HEK293 (cell line): Measurements from ENCODE around the gene GPS1.

Source experiments
- CTCF ChIA-PET: fragments of 350-600 bp; formaldehyde crosslinking; extraction: SDS; loops from one replicate; lab custom pipeline; 2021; ENCODE audit warnings: antibody characterized with exemption; lab: Yijun Ruan, JAX
- POLR2A ChIA-PET: fragments of 300-600 bp; formaldehyde crosslinking; extraction: SDS; loops from one replicate; lab custom pipeline; 2020; ENCODE audit warnings: antibody characterized with exemption, inconsistent platforms; lab: Yijun Ruan, JAX
- H3K27ac ChIP-seq: fragments of 200-500 bp; sonication (Bioruptor generic); 2 replicates; pipeline ENCODE4 v1.5.1; 2014; ENCODE audit warnings: low read depth, low read length, control low read depth, inconsistent platforms; ENCODE audit errors: extremely low read depth
- H3K36me3 ChIP-seq, 2 experiments: fragments of 200-500 bp in 1 of 2; sonication (Bioruptor generic) in 1 of 2; 1 replicate in 1 of 2; 2 replicates in 1 of 2; pipeline ENCODE4 v1.5.1; 2014 to 2017; ENCODE audit warnings: inconsistent platforms in 2 of 2, low read length in 2 of 2; ENCODE audit not compliant: control insufficient read depth in 2 of 2, insufficient read depth in 1 of 2
- H3K4me1 ChIP-seq: fragments of 200-500 bp; sonication (Bioruptor generic); 2 replicates; pipeline ENCODE4 v1.5.1; 2014; ENCODE audit warnings: mild to moderate bottlenecking, low read length, inconsistent platforms; ENCODE audit not compliant: control insufficient read depth, insufficient read depth
- H3K4me3 ChIP-seq: 2 replicates; pipeline ENCODE4 v1.5.1; 2011; ENCODE audit warnings: low read depth, mild to moderate bottlenecking, control low read depth, low read length, moderate library complexity
- H3K9me3 ChIP-seq: fragments of 200-500 bp; sonication (Bioruptor generic); 2 replicates; pipeline ENCODE4 v1.5.1; 2014; ENCODE audit warnings: low read depth, low read length, inconsistent platforms; ENCODE audit not compliant: control insufficient read depth, insufficient read depth
- GLI4 ChIP-seq: fragments of 450-650 bp; formaldehyde crosslinking; IDR thresholded peaks from 2 replicates; pipeline ENCODE4 v1.5.1; 2016; ENCODE audit warnings: missing biosample characterization, missing genetic modification characterization
- GLIS2 ChIP-seq: fragments of 450-650 bp; formaldehyde crosslinking; IDR thresholded peaks from 2 replicates; pipeline ENCODE4 v1.5.1; 2016; ENCODE audit warnings: missing biosample characterization, missing genetic modification characterization
- KLF1 ChIP-seq: fragments of 450-650 bp; formaldehyde crosslinking; IDR thresholded peaks from 2 replicates; pipeline ENCODE4 v1.5.1; 2016; ENCODE audit warnings: missing biosample characterization, missing genetic modification characterization
- KLF7 ChIP-seq: fragments of 450-650 bp; formaldehyde crosslinking; IDR thresholded peaks from 2 replicates; pipeline ENCODE4 v1.5.1; 2016; ENCODE audit warnings: missing biosample characterization, missing genetic modification characterization, borderline replicate concordance
- OVOL3 ChIP-seq: fragments of 450-650 bp; formaldehyde crosslinking; IDR thresholded peaks from 2 replicates; pipeline ENCODE4 v1.5.1; 2016; ENCODE audit warnings: missing biosample characterization, missing genetic modification characterization
- PATZ1 ChIP-seq: fragments of 450-650 bp; formaldehyde crosslinking; IDR thresholded peaks from 2 replicates; pipeline ENCODE4 v1.5.1; 2016; ENCODE audit warnings: missing biosample characterization, missing genetic modification characterization
- SETDB1 ChIP-seq: IDR thresholded peaks from one replicate; pipeline ENCODE4 v1.6.1; 2017; ENCODE audit warnings: mild to moderate bottlenecking, low read length, moderate library complexity, mixed read lengths; ENCODE audit not compliant: insufficient read length
- WT1 ChIP-seq: fragments of 450-650 bp; formaldehyde crosslinking; IDR thresholded peaks from 2 replicates; pipeline ENCODE4 v1.5.1; 2016; ENCODE audit warnings: missing biosample characterization, missing genetic modification characterization
- YY2 ChIP-seq: fragments of 450-650 bp; formaldehyde crosslinking; IDR thresholded peaks from 2 replicates; pipeline ENCODE4 v1.5.1; 2016; ENCODE audit warnings: missing biosample characterization, missing genetic modification characterization
- ZBTB20 ChIP-seq: fragments of 450-650 bp; formaldehyde crosslinking; IDR thresholded peaks from 2 replicates; pipeline ENCODE4 v1.5.1; 2016; ENCODE audit warnings: missing biosample characterization, missing genetic modification characterization
- ZBTB48 ChIP-seq: fragments of 450-650 bp; formaldehyde crosslinking; IDR thresholded peaks from 2 replicates; pipeline ENCODE4 v1.5.1; 2016; ENCODE audit warnings: missing biosample characterization, missing genetic modification characterization
- ZBTB8A ChIP-seq: fragments of 450-650 bp; formaldehyde crosslinking; IDR thresholded peaks from 2 replicates; pipeline ENCODE4 v1.5.1; 2016; ENCODE audit warnings: missing biosample characterization, missing genetic modification characterization
- ZFP37 ChIP-seq: fragments of 450-650 bp; formaldehyde crosslinking; IDR thresholded peaks from 2 replicates; pipeline ENCODE4 v1.5.1; 2016; ENCODE audit warnings: missing biosample characterization, missing genetic modification characterization
- ZNF112 ChIP-seq: fragments of 450-650 bp; formaldehyde crosslinking; IDR thresholded peaks from 2 replicates; pipeline ENCODE4 v1.5.0; 2017; ENCODE audit warnings: missing biosample characterization, missing genetic modification characterization
- ZNF121 ChIP-seq: fragments of 450-650 bp; formaldehyde crosslinking; IDR thresholded peaks from 2 replicates; pipeline ENCODE4 v1.5.1; 2016; ENCODE audit warnings: missing biosample characterization, missing genetic modification characterization
- ZNF146 ChIP-seq: fragments of 450-650 bp; formaldehyde crosslinking; IDR thresholded peaks from 2 replicates; pipeline ENCODE4 v1.5.1; 2016; ENCODE audit warnings: missing biosample characterization, missing genetic modification characterization
- ZNF16 ChIP-seq: fragments of 450-650 bp; formaldehyde crosslinking; IDR thresholded peaks from 2 replicates; pipeline ENCODE4 v1.5.1; 2016; ENCODE audit warnings: low read depth, missing biosample characterization, missing genetic modification characterization
- ZNF214 ChIP-seq: fragments of 450-650 bp; formaldehyde crosslinking; IDR thresholded peaks from 2 replicates; pipeline ENCODE4 v1.5.1; 2017; ENCODE audit warnings: missing biosample characterization, mild to moderate bottlenecking, missing genetic modification characterization, borderline replicate concordance
- ZNF274 ChIP-seq, 2 experiments: fragments of 200-500 bp in 1 of 2; fragments of 450-650 bp in 1 of 2; sonication (Bioruptor generic) in 1 of 2; formaldehyde crosslinking in 1 of 2; IDR thresholded peaks; 2 replicates each; pipeline versions ENCODE4 v1.5.1 to v1.6.1; 2014 to 2016; ENCODE audit warnings: borderline replicate concordance in 1 of 2, inconsistent platforms in 1 of 2, low read length in 1 of 2, missing biosample characterization in 1 of 2, missing genetic modification characterization in 1 of 2
- ZNF280C ChIP-seq: fragments of 450-650 bp; formaldehyde crosslinking; IDR thresholded peaks from 2 replicates; pipeline ENCODE4 v1.5.1; 2016; ENCODE audit warnings: missing biosample characterization, missing genetic modification characterization
- ZNF292 ChIP-seq: fragments of 450-650 bp; formaldehyde crosslinking; IDR thresholded peaks from 2 replicates; pipeline ENCODE4 v1.5.1; 2016; ENCODE audit warnings: low read depth, missing biosample characterization, missing genetic modification characterization, borderline replicate concordance
- ZNF391 ChIP-seq: fragments of 450-650 bp; formaldehyde crosslinking; IDR thresholded peaks from 2 replicates; pipeline ENCODE4 v1.5.1; 2016; ENCODE audit warnings: low read depth, missing biosample characterization, missing genetic modification characterization, borderline replicate concordance
- ZNF488 ChIP-seq: fragments of 450-650 bp; formaldehyde crosslinking; IDR thresholded peaks from 2 replicates; pipeline ENCODE4 v1.5.1; 2016; ENCODE audit warnings: missing biosample characterization, missing genetic modification characterization
- ZNF513 ChIP-seq: fragments of 450-650 bp; IDR thresholded peaks from 2 replicates; pipeline ENCODE4 v1.5.1; 2018; ENCODE audit warnings: missing biosample characterization, missing genetic modification characterization
- ZNF571 ChIP-seq: fragments of 450-650 bp; formaldehyde crosslinking; IDR thresholded peaks from 2 replicates; pipeline ENCODE4 v1.5.0; 2017; ENCODE audit warnings: missing biosample characterization, missing genetic modification characterization
- ZNF580 ChIP-seq: fragments of 450-650 bp; formaldehyde crosslinking; IDR thresholded peaks from 2 replicates; pipeline ENCODE4 v1.5.1; 2016; ENCODE audit warnings: missing biosample characterization, missing genetic modification characterization
- ZNF768 ChIP-seq: fragments of 450-650 bp; formaldehyde crosslinking; IDR thresholded peaks from 2 replicates; pipeline ENCODE4 v1.5.1; 2018; ENCODE audit warnings: missing biosample characterization, mild to moderate bottlenecking, missing genetic modification characterization
- ZNF777 ChIP-seq: fragments of 450-650 bp; formaldehyde crosslinking; IDR thresholded peaks from 2 replicates; pipeline ENCODE4 v1.5.1; 2017; ENCODE audit warnings: missing biosample characterization, missing genetic modification characterization, borderline replicate concordance
- ZNF837 ChIP-seq: fragments of 450-650 bp; formaldehyde crosslinking; IDR thresholded peaks from 2 replicates; pipeline ENCODE4 v1.5.1; 2016; ENCODE audit warnings: missing biosample characterization, missing genetic modification characterization
- ZSCAN5A ChIP-seq: fragments of 450-650 bp; formaldehyde crosslinking; IDR thresholded peaks from 2 replicates; pipeline ENCODE4 v1.5.1; 2016; ENCODE audit warnings: missing biosample characterization, missing genetic modification characterization
- ZXDB ChIP-seq: fragments of 450-650 bp; formaldehyde crosslinking; IDR thresholded peaks from 2 replicates; pipeline ENCODE4 v1.5.1; 2016; ENCODE audit warnings: missing biosample characterization, missing genetic modification characterization

GPS1 gene

GRCh38 chr17:82101301-82101715, 49.6 kb downstream of the GPS1 start:
- peaks cover 9% of the 10 kb centered on the region for H3K4me1 ChIP-seq
- no peaks in the 10 kb centered on the region for H3K9me3 ChIP-seq
- peaks cover 0 to 8% of the 10 kb centered on the region in 2 experiments; a peak in 1 of 3 replicates for H3K36me3 ChIP-seq
- H3K27ac ChIP-seq: 0 out of 2 replicates have a peak overlapping the region, but pooled peaks have one; percentile 27
- no peak overlapping the region for H3K4me3 ChIP-seq
- POLR2A ChIA-PET: interaction anchor here (0.6 kb wide), 1 partner anchor 23 kb away, joined by 4 read pairs; no protein-coding TSS in a partner anchor
- CTCF ChIA-PET: interaction anchor here (0.6 kb wide), 1 partner anchor 57 kb away, joined by 3 read pairs; no protein-coding TSS in a partner anchor
- TF ChIP-seq ZNF121 (tag by site-specific recombination) (no peak), ZNF214 (no peak), ZNF292 (tag by site-specific recombination) (no peak), ZNF580 (no peak), ZNF837 (tag by site-specific recombination) (no peak), KLF1 (tag by site-specific recombination) (peak; percentile 76), OVOL3 (tag by site-specific recombination) (no peak), ZNF16 (no peak), ZSCAN5A (tag by site-specific recombination) (no peak), ZNF391 (no peak), GLIS2 (tag by site-specific recombination) (peak; percentile 30), ZNF768 (tag by site-specific recombination) (no peak), GLI4 (tag by site-specific recombination) (no peak), ZBTB8A (peak; percentile 26; the same call in 1 of the 2 replicates), ZFP37 (tag by site-specific recombination) (no peak), ZNF274 (IDR thresholded peaks at IDR 0.05; ENCODE audit: low read length) (no peak), ZNF274 (tag by site-specific recombination; IDR thresholded peaks at IDR 0.05; ENCODE audit: borderline replicate concordance) (no peak), WT1 (tag by site-specific recombination) (peak; percentile 36; the same call in 1 of the 2 replicates), ZNF280C (tag by site-specific recombination) (no peak), ZNF777 (tag by site-specific recombination) (no peak), ZXDB (no peak), PATZ1 (tag by site-specific recombination) (peak; percentile 24), YY2 (no peak), ZNF571 (tag by site-specific recombination) (no peak), ZBTB48 (tag by site-specific recombination) (no peak), ZNF513 (no peak), ZNF112 (tag by site-specific recombination) (no peak), ZBTB20 (peak; percentile 52; the same call in 1 of the 2 replicates), ZNF488 (tag by site-specific recombination) (no peak), KLF7 (tag by site-specific recombination) (no peak), ZNF146 (tag by site-specific recombination) (no peak), SETDB1 (no peak)
